Activated CD8-positive, alpha-beta T cell treated with anti-CD3 and anti-CD28 coated beads for 36 hours (primary cell): ENCODE measurements around the gene ROBO3. TPM values are rescaled to one million over a fixed set of nuclear protein-coding genes. Genes with fewer than 3 reads are reported as not detected.

Experiments used
- ATAC-seq: fragments of 200-7000 bp; cut with Tn5 transposase; one replicate; pipeline ENCODE4 v1.10.0; 2021; ENCODE audit warnings: mild to moderate bottlenecking, moderate library complexity
- CTCF ChIA-PET: fragments of 350-600 bp; sonication (Branson Sonifier 250); formaldehyde crosslinking; loops from one replicate; lab custom pipeline; 2021; ENCODE audit warnings: antibody characterized with exemption; lab: Charles Lee
- POLR2A ChIA-PET: fragments of 350-600 bp; sonication (Branson Sonifier 250); formaldehyde crosslinking; loops from one replicate; lab custom pipeline; 2021; ENCODE audit warnings: antibody characterized with exemption; lab: Charles Lee
- DNase-seq: peaks from one replicate; pipeline ENCODE4 v3.0.0-alpha.2; 2020
- H3K27ac Mint-ChIP-seq: one replicate; pipeline ENCODE4 v1.8.0; 2021; ENCODE audit warnings: mild to moderate bottlenecking, mixed read lengths
- H3K27me3 Mint-ChIP-seq: one replicate; pipeline ENCODE4 v1.8.0; 2021; ENCODE audit warnings: mixed read lengths
- H3K36me3 Mint-ChIP-seq: one replicate; pipeline ENCODE4 v1.8.0; 2021; ENCODE audit warnings: low read depth, mixed read lengths
- H3K4me1 Mint-ChIP-seq: one replicate; pipeline ENCODE4 v1.8.0; 2021; ENCODE audit warnings: low read depth, mixed read lengths
- H3K4me3 Mint-ChIP-seq: one replicate; pipeline ENCODE4 v1.8.0; 2021; ENCODE audit warnings: mild to moderate bottlenecking, moderate library complexity, mixed read lengths
- H3K9me3 Mint-ChIP-seq: one replicate; pipeline ENCODE4 v1.8.0; 2021; ENCODE audit warnings: mixed read lengths
- CTCF ChIP-seq: fragments of 200-600 bp; IDR thresholded peaks from one replicate; pipeline ENCODE4 v1.8.0; 2022; ENCODE audit warnings: antibody characterized with exemption, mild to moderate bottlenecking
- intact Hi-C: fragments of 100-400 bp; cut with micrococcal nuclease; formaldehyde crosslinking; loops from one replicate; pipeline ENCODE4 v1.10.0; 2022
- total RNA-seq, 2 experiments: library from RNA; stranded (reverse); gene quantifications; one replicate each; pipeline ENCODE4 v1.2.3, GENCODE V29; 2021

ROBO3 gene
- total RNA-seq, 2 experiments from 2014 or later = 17.6 to 18.4 TPM

- TF ChIP-seq CTCF = no peak
- H3K36me3 Mint-ChIP-seq = no peaks in the 10 kb centered on the region
- no peaks in the 10 kb centered on the region for H3K4me1 Mint-ChIP-seq
- DNase-seq (no peak), ATAC-seq (no peak)
- H3K27me3 Mint-ChIP-seq = no peaks in the 10 kb centered on the region
- intact Hi-C loops = no loop called here
- POLR2A ChIA-PET = no interaction called here
- no peak overlapping the region for H3K27ac Mint-ChIP-seq
- CTCF ChIA-PET = interaction anchor here (1.1 to 1.6 kb wide), 3 partner anchors 8 to 240 kb away, joined by 4 to 5 read pairs (median 5); no protein-coding TSS in a partner anchor
- H3K4me3 Mint-ChIP-seq = no peak overlapping the region
- H3K9me3 Mint-ChIP-seq = no peaks in the 10 kb centered on the region
These were observed 19.1 kb downstream of the ROBO3 start for GRCh38 chr11:124884340-124884739.

- DNase-seq = no peak
- POLR2A ChIA-PET = no interaction called here
- no peak for TF ChIP-seq CTCF
- intact Hi-C loops = no loop called here
- Mint-ChIP-seq H3K4me3 (no peak overlapping the region), H3K9me3 (no peaks in the 10 kb centered on the region), H3K27ac (no peak overlapping the region), H3K36me3 (no peaks in the 10 kb centered on the region), H3K4me1 (no peaks in the 10 kb centered on the region), H3K27me3 (no peaks in the 10 kb centered on the region)
- CTCF ChIA-PET = interaction anchor here (1.1 to 1.6 kb wide), 3 partner anchors 9 to 239 kb away, joined by 4 to 5 read pairs (median 5); no protein-coding TSS in a partner anchor
- no peak for ATAC-seq
These were observed 19.7 kb downstream of the ROBO3 start for GRCh38 chr11:124884869-124885479.

- Mint-ChIP-seq H3K9me3 (no peaks in the 10 kb centered on the region), H3K36me3 (no peaks in the 10 kb centered on the region), H3K4me1 (no peaks in the 10 kb centered on the region), H3K4me3 (no peak overlapping the region), H3K27me3 (no peaks in the 10 kb centered on the region), H3K27ac (no peak overlapping the region)
- DNase-seq = no peak
- intact Hi-C loops = no loop called here
- ChIA-PET POLR2A (no interaction called here), CTCF (interaction anchor here (1.1 kb wide), 1 partner anchor 10 kb away, joined by 5 read pairs; no protein-coding TSS in a partner anchor)
- no peak for ATAC-seq
- TF ChIP-seq CTCF = no peak
These were observed 21.2 kb downstream of the ROBO3 start for GRCh38 chr11:124886476-124886875.

- DNase-seq (no peak), ATAC-seq (no peak)
- H3K36me3 Mint-ChIP-seq = no peaks in the 10 kb centered on the region
- CTCF ChIA-PET = interaction anchor here (1.1 kb wide), 1 partner anchor 11 kb away, joined by 5 read pairs; no protein-coding TSS in a partner anchor
- intact Hi-C loops = no loop called here
- TF ChIP-seq CTCF = no peak
- no peak overlapping the region for H3K4me3 Mint-ChIP-seq
- no peaks in the 10 kb centered on the region for H3K9me3 Mint-ChIP-seq
- H3K4me1 Mint-ChIP-seq = no peaks in the 10 kb centered on the region
- H3K27me3 Mint-ChIP-seq = no peaks in the 10 kb centered on the region
- POLR2A ChIA-PET = interaction anchor here (1.0 kb wide), 1 partner anchor 9 kb away, joined by 3 read pairs; no protein-coding TSS in a partner anchor
- H3K27ac Mint-ChIP-seq = no peak overlapping the region
These were observed 21.9 kb downstream of the ROBO3 start for GRCh38 chr11:124886978-124887666.

GRCh38 chr11:124887667-124888013 is 22.4 kb downstream of the ROBO3 start:
- DNase-seq (no peak), ATAC-seq (no peak)
- POLR2A ChIA-PET = interaction anchor here (1.0 kb wide), 1 partner anchor 10 kb away, joined by 3 read pairs; no protein-coding TSS in a partner anchor
- Mint-ChIP-seq H3K36me3 (no peaks in the 10 kb centered on the region), H3K9me3 (no peaks in the 10 kb centered on the region), H3K27ac (no peak overlapping the region), H3K4me3 (no peak overlapping the region), H3K27me3 (no peaks in the 10 kb centered on the region), H3K4me1 (no peaks in the 10 kb centered on the region)
- CTCF ChIA-PET = interaction anchor here (1.6 kb wide), 1 partner anchor 11 kb away, joined by 5 read pairs; no protein-coding TSS in a partner anchor
- intact Hi-C loops = no loop called here
- TF ChIP-seq CTCF = no peak
